ENCODE measurements around the gene RGS3. TPM values are rescaled to one million over a fixed set of nuclear protein-coding genes. Genes with fewer than 3 reads are reported as not detected.

RGS3 gene
- total and polyA plus RNA-seq, 12 donors = 65.4 to 201 (median 132) TPM

DNA sequence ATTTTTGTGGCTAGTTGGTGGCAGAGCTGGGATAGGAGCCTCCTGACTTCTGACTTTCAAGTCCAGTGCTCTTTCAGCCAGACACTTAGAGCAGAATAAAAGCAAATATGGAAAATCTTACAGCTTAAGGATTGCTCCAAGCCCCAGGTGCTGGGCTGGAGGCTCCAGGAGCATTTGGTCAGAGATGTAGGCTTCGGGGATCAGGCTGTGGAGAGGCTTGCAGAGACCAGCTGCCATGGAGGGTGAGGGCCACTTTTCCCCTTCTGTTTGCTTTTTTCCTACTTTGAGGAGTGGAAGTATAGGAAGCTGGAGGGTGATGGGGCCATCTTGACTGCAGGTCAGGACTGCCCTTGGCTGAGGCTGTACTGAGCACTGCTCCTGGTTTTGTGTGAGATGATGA lies 58.9 kb downstream of the RGS3 start:
- ATAC-seq (peak in 2 of 8 donors; percentile 2 to 5), DNase-seq (no peak)
- TF ChIP-seq, protein P1, sequence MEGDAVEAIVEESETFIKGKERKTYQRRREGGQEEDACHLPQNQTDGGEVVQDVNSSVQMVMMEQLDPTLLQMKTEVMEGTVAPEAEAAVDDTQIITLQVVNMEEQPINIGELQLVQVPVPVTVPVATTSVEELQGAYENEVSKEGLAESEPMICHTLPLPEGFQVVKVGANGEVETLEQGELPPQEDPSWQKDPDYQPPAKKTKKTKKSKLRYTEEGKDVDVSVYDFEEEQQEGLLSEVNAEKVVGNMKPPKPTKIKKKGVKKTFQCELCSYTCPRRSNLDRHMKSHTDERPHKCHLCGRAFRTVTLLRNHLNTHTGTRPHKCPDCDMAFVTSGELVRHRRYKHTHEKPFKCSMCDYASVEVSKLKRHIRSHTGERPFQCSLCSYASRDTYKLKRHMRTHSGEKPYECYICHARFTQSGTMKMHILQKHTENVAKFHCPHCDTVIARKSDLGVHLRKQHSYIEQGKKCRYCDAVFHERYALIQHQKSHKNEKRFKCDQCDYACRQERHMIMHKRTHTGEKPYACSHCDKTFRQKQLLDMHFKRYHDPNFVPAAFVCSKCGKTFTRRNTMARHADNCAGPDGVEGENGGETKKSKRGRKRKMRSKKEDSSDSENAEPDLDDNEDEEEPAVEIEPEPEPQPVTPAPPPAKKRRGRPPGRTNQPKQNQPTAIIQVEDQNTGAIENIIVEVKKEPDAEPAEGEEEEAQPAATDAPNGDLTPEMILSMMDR (IDR thresholded peaks at IDR 0.05) = no peak
- intact Hi-C loops (cut with DNase I) = loop anchor here in 4 of 10 donors (5.0 to 10.0 kb wide), 3 partner anchors 50 to 62 kb away; no protein-coding TSS in a partner anchor
- Histone ChIP-seq H3K4me3 (no peak overlapping the region), H3K36me3 (peaks cover 0 to 81% (median 5%) of the 10 kb centered on the region in 9 donors), H3K9me3 (no peaks in the 10 kb centered on the region), H3K27me3 (no peaks in the 10 kb centered on the region), H3K27ac (peak overlapping the region; percentile 65 to 87 (median 79)), H3K4me1 (peaks cover 44 to 95% (median 78%) of the 10 kb centered on the region in 9 donors)
- WGBS, 2 donors = 50 to 62% methylated on average over 1 of the region's 1 CpG

DNA sequence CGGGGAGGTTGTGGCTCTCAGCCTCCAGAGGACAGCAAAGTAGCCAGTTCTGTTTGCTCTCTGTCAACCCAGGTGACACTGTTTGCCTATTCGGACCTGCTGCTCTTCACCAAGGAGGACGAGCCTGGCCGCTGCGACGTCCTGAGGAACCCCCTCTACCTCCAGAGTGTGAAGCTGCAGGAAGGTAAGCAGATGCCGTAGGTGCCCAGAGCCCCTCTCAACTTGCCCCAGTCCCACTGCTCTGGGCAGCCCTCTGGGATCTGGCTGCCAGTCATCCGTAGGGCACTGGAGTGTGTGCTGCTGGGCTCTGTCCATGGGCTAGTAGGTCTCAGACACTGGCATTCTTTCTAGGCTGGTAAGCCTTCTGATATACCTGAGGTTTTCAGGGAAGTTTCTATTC lies 59.3 kb downstream of the RGS3 start:
- Histone ChIP-seq H3K9me3 (no peaks in the 10 kb centered on the region), H3K36me3 (peaks cover 0 to 81% (median 8%) of the 10 kb centered on the region in 9 donors), H3K4me3 (peak overlapping the region in 1 of 10 donors; percentile 12), H3K27ac (peak overlapping the region; percentile 65 to 87 (median 79)), H3K4me1 (peaks cover 47 to 98% (median 82%) of the 10 kb centered on the region in 9 donors), H3K27me3 (no peaks in the 10 kb centered on the region)
- TF ChIP-seq, protein P1 (IDR thresholded peaks at IDR 0.05) = no peak
- 83 to 84% methylated on average over 8 of the region's 8 CpGs for WGBS, 2 donors
- intact Hi-C loops (cut with DNase I) = loop anchor here in 5 of 10 donors (1.0 to 10.0 kb wide), 4 partner anchors 20 to 62 kb away; no protein-coding TSS in a partner anchor
- DNase-seq (no peak), ATAC-seq (peak in 5 of 8 donors; percentile 11 to 30 (median 20))

DNA sequence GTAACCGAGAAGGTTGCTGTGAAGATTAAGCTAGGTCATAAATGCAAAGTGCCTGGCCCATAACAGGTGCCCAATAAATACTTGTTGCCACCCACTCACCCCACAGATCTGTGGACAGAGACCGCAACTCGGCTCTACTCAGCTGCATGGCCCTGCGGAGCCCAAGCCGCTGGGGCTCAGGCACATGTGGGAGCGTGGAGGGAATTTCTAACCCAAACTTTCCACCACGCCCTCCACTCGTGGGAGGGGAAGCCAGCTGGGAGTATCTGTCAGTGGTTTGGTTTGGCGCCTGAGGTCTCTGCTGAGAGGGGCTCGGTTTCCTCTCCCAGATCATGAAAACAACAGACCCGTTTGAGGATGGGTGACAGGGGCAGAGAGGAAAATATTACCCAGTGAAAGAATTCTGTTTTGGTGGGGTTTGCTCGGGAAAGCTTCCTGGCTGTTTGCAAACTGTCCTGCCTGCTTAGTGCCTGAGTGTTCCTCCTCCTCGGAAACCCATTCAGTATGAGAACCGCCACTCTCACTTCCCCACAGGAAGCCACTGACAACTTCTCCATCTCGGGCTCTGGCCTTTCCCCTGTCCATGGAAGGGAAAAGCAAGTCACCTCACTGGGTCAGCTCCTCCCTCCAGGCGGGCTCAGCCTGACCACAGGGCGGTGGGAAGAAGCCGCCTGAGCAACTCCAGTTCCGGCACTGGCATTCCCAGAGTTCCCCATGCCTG lies 60.1 kb downstream of the RGS3 start:
- H3K27me3 ChIP-seq = no peaks in the 10 kb centered on the region
- peak overlapping the region in 5 of 10 donors; percentile 1 to 12 (median 9) for H3K4me3 ChIP-seq
- peaks cover 0 to 81% (median 9%) of the 10 kb centered on the region in 9 donors for H3K36me3 ChIP-seq
- 21 to 32% methylated on average over 19 of the region's 19 CpGs for WGBS, 2 donors
- H3K27ac ChIP-seq = peak overlapping the region; percentile 65 to 87 (median 79)
- intact Hi-C loops (cut with DNase I) = loop anchor here in 5 of 10 donors (1.0 to 10.0 kb wide), 4 partner anchors 20 to 61 kb away; no protein-coding TSS in a partner anchor
- no peaks in the 10 kb centered on the region for H3K9me3 ChIP-seq
- TF ChIP-seq, protein P1 (IDR thresholded peaks at IDR 0.05) = no peak
- peaks cover 47 to 100% (median 88%) of the 10 kb centered on the region in 9 donors for H3K4me1 ChIP-seq
- peak; percentile 63 to 75 for DNase-seq
- peak; percentile 50 to 76 (median 60) for ATAC-seq

DNA sequence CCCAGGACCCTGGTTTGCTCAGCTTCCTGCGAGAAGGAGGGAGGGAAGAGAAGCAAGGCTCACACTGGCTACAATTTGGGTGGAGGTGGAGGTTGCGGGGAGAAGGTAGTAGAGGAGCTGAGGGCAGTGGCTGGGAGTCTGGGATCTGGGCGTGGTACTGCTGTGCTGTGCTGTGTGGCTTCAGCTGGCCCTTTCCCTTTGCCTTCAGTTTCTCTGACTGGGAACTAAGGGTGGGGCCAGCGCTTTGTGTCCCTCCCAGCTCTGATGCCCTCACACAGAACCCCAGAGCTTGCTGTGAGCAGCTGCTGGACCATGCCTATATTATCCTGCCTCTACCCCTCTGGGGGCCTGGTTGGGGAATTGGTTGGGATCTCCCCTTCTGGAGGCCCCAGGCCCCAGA lies 60.9 kb downstream of the RGS3 start:
- ATAC-seq = peak in 3 of 8 donors; percentile 11 to 22 (median 21)
- peak overlapping the region; percentile 65 to 87 (median 79) for H3K27ac ChIP-seq
- DNase-seq = no peak
- peaks cover 47 to 99% (median 86%) of the 10 kb centered on the region in 9 donors for H3K4me1 ChIP-seq
- no peaks in the 10 kb centered on the region for H3K9me3 ChIP-seq
- intact Hi-C loops (cut with DNase I) = loop anchor here in 4 of 10 donors (5.0 to 10.0 kb wide), 3 partner anchors 48 to 60 kb away; no protein-coding TSS in a partner anchor
- TF ChIP-seq, protein P1 (IDR thresholded peaks at IDR 0.05) = no peak
- peaks cover 0 to 81% (median 9%) of the 10 kb centered on the region in 9 donors for H3K36me3 ChIP-seq
- 85 to 87% methylated on average over 4 of the region's 4 CpGs for WGBS, 2 donors
- no peaks in the 10 kb centered on the region for H3K27me3 ChIP-seq
- H3K4me3 ChIP-seq = no peak overlapping the region
